ENCODE results near the gene OGFOD3. TPM values are rescaled to one million over a fixed set of nuclear protein-coding genes. Genes with fewer than 3 reads are reported as not detected.

OGFOD3 gene
- total and polyA plus RNA-seq, 7 donors, result 6.0 to 28.2 (median 19.3) TPM

DNA sequence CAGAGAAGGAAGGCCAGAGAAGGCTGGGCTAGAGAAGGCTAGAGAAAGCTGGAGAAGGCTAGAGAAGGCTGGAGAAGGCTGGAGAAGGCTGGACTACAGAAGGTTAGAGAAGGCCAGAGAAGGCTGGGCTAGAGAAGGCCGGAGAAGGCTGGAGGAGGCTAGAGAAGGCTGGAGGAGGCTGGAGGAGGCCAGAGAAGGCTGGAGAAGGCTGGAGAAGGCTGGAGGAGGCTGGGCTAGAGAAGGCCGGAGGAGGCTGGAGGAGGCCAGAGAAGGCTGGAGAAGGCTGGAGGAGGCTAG, 6.4 kb upstream of the OGFOD3 start:
- intact Hi-C loops (cut with DNase I), result no loop called here
- H3K36me3 ChIP-seq, result peaks cover 0 to 9% (median 3%) of the 10 kb centered on the region in 4 donors

DNA sequence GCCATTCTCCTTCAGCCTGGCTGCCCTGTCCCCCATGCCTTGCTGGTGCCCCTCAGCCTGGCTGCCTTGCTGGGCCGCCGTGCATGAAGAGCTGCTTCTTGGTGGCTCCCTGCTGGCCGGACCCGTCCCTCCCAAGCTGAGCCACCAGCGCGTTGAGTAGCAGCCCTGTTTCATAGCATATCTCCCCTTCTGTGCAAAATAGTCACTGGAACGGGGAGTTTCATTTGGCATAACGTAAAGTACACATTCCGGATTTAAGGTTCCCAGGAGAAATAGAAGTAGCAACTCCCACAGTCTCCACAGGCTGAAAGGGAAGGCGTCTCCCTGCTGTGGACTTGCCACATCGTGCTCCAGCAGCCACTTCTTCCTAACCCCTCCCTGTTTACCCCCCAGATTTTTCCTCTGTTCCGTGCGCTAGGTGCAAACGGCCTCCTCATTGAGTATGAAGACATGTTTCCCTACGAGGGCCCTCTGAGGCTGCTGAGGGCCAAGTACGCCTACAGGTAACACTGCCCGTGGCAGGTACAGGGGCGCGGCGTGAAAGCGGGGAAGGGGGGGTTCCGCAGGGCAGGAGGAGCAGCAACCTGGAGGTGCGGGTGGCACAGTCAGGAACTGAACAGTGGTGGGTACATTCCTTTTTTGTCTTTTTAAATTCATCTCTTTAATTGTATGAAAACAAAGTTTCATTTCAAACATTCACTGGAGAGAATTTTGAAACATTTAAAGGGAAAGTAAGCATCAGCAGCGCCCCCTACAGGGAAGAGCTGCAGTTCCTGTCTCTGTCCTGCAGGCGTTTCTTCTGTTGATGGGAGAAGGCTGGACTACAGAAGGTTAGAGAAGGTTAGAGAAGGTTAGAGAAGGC, 5.8 kb upstream of the OGFOD3 start:
- peaks cover 0 to 9% (median 3%) of the 10 kb centered on the region in 4 donors for H3K36me3 ChIP-seq
- 87 to 89% methylated on average over 25 of the region's 25 CpGs for WGBS, 2 donors
- DNase-seq, result no peak
- TF ChIP-seq POLR2A (IDR thresholded peaks at IDR 0.05) (no peak), POLR2AphosphoS5 (IDR thresholded peaks at IDR 0.05) (no peak), EP300 (IDR thresholded peaks at IDR 0.05) (no peak)
- TF ChIP-seq, protein P1, sequence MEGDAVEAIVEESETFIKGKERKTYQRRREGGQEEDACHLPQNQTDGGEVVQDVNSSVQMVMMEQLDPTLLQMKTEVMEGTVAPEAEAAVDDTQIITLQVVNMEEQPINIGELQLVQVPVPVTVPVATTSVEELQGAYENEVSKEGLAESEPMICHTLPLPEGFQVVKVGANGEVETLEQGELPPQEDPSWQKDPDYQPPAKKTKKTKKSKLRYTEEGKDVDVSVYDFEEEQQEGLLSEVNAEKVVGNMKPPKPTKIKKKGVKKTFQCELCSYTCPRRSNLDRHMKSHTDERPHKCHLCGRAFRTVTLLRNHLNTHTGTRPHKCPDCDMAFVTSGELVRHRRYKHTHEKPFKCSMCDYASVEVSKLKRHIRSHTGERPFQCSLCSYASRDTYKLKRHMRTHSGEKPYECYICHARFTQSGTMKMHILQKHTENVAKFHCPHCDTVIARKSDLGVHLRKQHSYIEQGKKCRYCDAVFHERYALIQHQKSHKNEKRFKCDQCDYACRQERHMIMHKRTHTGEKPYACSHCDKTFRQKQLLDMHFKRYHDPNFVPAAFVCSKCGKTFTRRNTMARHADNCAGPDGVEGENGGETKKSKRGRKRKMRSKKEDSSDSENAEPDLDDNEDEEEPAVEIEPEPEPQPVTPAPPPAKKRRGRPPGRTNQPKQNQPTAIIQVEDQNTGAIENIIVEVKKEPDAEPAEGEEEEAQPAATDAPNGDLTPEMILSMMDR (IDR thresholded peaks at IDR 0.05), result peak in 2 of 4 experiments; percentile 16 to 20
- peaks cover 0 to 6% (median under 1%) of the 10 kb centered on the region in 4 donors for H3K4me1 ChIP-seq
- no peak overlapping the region for H3K27ac ChIP-seq
- H3K9me3 ChIP-seq, result peaks cover 0 to 2% (median 0%) of the 10 kb centered on the region in 4 donors
- no peak overlapping the region for H3K4me3 ChIP-seq
- intact Hi-C loops (cut with DNase I), result no loop called here
- H3K27me3 ChIP-seq, result no peaks in the 10 kb centered on the region

More for the DNA sequence above, 6.4 kb upstream of the OGFOD3 start:
- no peaks in the 10 kb centered on the region for H3K4me1 ChIP-seq
- TF ChIP-seq EP300 (IDR thresholded peaks at IDR 0.05), result no peak
- TF ChIP-seq, protein P1 (IDR thresholded peaks at IDR 0.05), result no peak
- TF ChIP-seq POLR2AphosphoS5 (IDR thresholded peaks at IDR 0.05), result no peak
- no peak for TF ChIP-seq POLR2A (IDR thresholded peaks at IDR 0.05)
- H3K27me3 ChIP-seq, result no peaks in the 10 kb centered on the region
- WGBS, 2 donors, result 98 to 99% methylated on average over 2 of the region's 2 CpGs
- no peak for DNase-seq
- H3K9me3 ChIP-seq, result peaks cover 0 to 2% (median 0%) of the 10 kb centered on the region in 4 donors
- no peak overlapping the region for H3K27ac ChIP-seq
- no peak overlapping the region for H3K4me3 ChIP-seq

DNA sequence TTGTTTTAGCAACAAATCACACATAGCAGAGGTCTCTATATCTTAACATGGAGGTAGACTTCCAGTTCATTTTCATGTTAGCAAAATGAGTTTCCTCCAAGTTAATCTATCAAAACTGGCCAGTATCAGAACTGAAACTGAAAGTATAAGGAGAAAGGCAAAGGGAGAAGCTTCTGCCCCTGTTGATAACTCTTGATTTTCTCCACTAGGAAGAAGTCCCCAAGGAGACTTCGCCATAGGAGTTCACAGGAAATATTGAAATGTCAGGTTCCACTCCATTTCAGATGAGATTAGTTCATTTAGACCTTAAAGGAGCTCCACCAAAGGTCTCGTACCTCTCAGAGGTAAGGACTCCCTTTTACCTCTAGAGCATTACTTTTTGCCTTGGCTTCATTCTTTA, 1.2 kb upstream of the OGFOD3 start:
- peaks cover 0 to 22% (median 10%) of the 10 kb centered on the region in 4 donors for H3K4me1 ChIP-seq
- H3K36me3 ChIP-seq, result peaks cover 0 to 9% (median 3%) of the 10 kb centered on the region in 4 donors
- intact Hi-C loops (cut with DNase I), result loop anchor here (2.0 to 10.0 kb wide), 2 partner anchors 31 to 215 kb away; partner anchors contain the start of gene CYBC1
- TF ChIP-seq EP300 (IDR thresholded peaks at IDR 0.05), result no peak
- TF ChIP-seq, protein P1 (IDR thresholded peaks at IDR 0.05), result no peak
- TF ChIP-seq POLR2AphosphoS5 (IDR thresholded peaks at IDR 0.05), result no peak
- no peak for TF ChIP-seq POLR2A (IDR thresholded peaks at IDR 0.05)
- no peaks in the 10 kb centered on the region for H3K27me3 ChIP-seq
- no peak for DNase-seq
- 58 to 71% methylated on average over 2 of the region's 2 CpGs for WGBS, 2 donors
- H3K4me3 ChIP-seq, result peak overlapping the region in 1 of 4 donors; percentile 74
- peaks cover 0 to 2% (median 0%) of the 10 kb centered on the region in 4 donors for H3K9me3 ChIP-seq
- no peak overlapping the region for H3K27ac ChIP-seq

DNA sequence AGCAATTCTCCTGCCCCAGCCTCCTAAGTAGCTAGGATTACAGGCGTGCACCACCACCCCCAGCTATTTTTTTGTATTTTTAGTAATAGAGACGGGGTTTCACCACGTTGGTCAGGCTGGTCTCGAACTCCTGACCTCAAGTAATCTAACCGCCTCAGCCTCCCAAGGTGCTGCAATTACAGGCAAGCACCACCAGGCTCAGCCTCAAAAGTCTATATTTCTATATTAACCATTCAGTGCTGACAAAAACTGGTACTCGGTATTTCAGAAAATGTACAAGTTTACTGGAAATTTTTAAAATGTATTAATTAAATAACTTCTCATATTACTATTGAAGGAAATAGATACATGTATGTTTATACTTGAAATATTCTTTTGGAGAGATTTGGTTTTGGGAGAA, 1.6 kb downstream of the OGFOD3 start:
- H3K4me1 ChIP-seq, result peaks cover 0 to 26% (median 12%) of the 10 kb centered on the region in 4 donors
- H3K36me3 ChIP-seq, result peaks cover 0 to 16% (median 3%) of the 10 kb centered on the region in 4 donors
- H3K27ac ChIP-seq, result no peak overlapping the region
- TF ChIP-seq EP300 (IDR thresholded peaks at IDR 0.05) (no peak), POLR2AphosphoS5 (IDR thresholded peaks at IDR 0.05) (no peak), POLR2A (IDR thresholded peaks at IDR 0.05) (no peak)
- TF ChIP-seq, protein P1 (IDR thresholded peaks at IDR 0.05), result no peak
- no peak overlapping the region for H3K4me3 ChIP-seq
- intact Hi-C loops (cut with DNase I), result loop anchor here (10.0 kb wide), 1 partner anchor 212 kb away; no protein-coding TSS in a partner anchor
- DNase-seq, result no peak
- 91 to 92% methylated on average over 6 of the region's 6 CpGs for WGBS, 2 donors
- H3K27me3 ChIP-seq, result no peaks in the 10 kb centered on the region
- no peaks in the 10 kb centered on the region for H3K9me3 ChIP-seq
